ENCODE measurements around the gene HBP1. TPM values are rescaled to one million over a fixed set of nuclear protein-coding genes. Genes with fewer than 3 reads are reported as not detected.

Gene HBP1
- total RNA-seq, 4 donors from 2014 or later = 57.6 to 67.7 (median 66.9) TPM

DNA sequence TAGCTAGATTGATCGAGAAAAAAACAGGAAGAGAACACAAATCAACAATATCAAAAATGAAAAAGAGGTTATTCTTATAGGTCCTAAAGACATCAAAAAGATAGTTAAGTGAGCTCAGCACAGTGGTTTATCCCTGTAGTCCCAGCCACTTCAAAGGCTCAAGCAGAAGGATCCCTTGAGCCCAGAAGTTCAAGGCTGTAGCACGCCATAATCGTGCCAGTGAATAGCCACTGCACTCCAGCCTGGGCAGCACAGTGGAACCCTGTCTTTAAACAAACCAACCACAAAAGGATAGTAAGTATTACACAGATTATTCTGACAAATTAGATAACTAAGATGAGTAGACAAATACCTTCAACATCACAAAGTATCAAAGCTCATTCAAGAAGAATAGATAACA lies 83.2 kb downstream of the HBP1 start:
- TF ChIP-seq, protein P1, sequence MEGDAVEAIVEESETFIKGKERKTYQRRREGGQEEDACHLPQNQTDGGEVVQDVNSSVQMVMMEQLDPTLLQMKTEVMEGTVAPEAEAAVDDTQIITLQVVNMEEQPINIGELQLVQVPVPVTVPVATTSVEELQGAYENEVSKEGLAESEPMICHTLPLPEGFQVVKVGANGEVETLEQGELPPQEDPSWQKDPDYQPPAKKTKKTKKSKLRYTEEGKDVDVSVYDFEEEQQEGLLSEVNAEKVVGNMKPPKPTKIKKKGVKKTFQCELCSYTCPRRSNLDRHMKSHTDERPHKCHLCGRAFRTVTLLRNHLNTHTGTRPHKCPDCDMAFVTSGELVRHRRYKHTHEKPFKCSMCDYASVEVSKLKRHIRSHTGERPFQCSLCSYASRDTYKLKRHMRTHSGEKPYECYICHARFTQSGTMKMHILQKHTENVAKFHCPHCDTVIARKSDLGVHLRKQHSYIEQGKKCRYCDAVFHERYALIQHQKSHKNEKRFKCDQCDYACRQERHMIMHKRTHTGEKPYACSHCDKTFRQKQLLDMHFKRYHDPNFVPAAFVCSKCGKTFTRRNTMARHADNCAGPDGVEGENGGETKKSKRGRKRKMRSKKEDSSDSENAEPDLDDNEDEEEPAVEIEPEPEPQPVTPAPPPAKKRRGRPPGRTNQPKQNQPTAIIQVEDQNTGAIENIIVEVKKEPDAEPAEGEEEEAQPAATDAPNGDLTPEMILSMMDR (IDR thresholded peaks at IDR 0.05) = no peak
- no peak for TF ChIP-seq POLR2A (IDR thresholded peaks at IDR 0.05)
- Histone ChIP-seq H3K9me3 (no peaks in the 10 kb centered on the region), H3K4me1 (no peaks in the 10 kb centered on the region), H3K27me3 (no peaks in the 10 kb centered on the region), H3K4me3 (no peak overlapping the region), H3K36me3 (peaks cover 0 to 12% (median 0%) of the 10 kb centered on the region in 3 donors), H3K27ac (no peak overlapping the region)
- no peak for DNase-seq

Other genes with a start within 250 kb of the HBP1 start
- 10 to 100 TPM in 1 of 4 donors, 1 to 10 TPM in 3; 3.0 to 28.1 (median 5.7) TPM for gene PRKAR2B, start 124.3 kb upstream of the HBP1 start, total RNA-seq

Measured in Peyer's patch (tissue), 4 donors.